GM21576 (cell line): ENCODE results near the gene SMPDL3A.

ENCODE experiments used
- ATAC-seq: cut with Tn5 transposase; IDR thresholded peaks from one replicate; pipeline ENCODE4 v1.9.1; 2021; ENCODE audit warnings: mild to moderate bottlenecking, moderate library complexity; ENCODE audit not compliant: unreplicated experiment

Gene SMPDL3A

DNA sequence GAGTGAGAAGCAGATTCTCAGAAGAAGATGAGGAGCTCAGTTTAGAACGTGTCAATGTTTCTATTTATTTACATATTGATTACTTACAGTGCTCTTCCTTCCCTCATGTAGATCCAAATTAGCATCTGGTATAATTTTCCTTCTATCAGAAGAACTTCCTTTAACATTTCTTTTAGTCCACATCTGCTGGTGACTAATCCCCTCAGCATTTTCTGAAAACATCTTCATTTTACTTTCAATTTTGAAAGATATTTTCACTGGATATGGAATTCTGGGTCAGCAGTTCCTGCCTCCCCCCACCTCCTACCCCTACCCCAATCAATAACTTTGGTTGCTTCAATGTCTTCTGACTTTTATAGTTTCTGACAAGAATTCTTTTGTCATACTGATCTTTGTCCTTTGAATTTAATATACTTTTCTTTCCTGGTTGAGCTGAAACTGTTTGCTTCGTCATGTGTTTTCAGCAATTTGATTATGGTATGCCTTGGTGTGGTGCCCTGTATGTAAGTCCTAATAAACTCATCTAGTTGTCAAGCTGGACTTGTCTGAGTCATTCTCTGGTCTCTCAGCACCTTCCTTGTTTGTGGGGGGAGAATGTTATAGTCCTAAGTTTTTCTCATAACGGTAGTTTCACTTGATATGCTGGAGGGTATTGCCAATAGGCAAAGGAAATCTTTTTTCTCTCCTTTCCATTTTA is 57.0 kb downstream of the SMPDL3A start:
- ATAC-seq: no peak

DNA sequence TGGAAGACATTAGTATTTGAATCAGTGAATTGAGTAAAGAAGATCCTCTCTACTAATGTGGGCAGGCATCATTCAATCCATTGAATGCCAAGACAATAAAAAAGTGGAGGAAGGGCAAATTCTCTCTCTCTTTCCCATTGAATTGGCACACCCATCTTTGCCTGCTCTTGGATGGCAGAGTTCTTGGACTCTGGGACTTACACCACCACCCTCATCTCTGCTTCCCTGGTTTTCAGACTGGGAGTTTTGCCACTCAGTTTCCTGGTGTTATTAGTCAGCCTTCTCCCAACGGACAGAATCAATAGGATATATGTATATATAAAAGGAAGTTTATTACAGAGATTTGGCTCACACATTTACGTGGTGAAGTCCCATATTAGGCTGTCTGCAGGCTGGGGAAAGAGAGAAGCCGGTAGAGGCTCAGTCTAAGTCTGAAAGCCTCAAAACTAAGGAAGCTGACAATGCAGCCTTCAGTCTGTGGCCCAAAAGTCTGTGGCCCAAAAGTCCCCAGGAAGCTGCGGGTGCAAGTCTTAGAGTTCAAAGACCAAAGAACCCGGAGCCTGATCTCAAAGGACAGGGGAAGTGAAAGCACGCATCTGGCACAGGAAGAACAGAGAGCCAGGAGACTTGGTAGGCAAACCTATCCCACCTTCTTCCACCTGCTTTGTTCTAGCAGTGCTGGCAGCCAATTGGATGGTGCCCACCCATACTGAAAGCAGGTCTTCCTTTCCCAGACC is 64.4 kb downstream of the SMPDL3A start:
- peak; percentile 78 for ATAC-seq
